Sigmoid colon (tissue), 7 donors: Measurements from ENCODE around the gene BICRA. TPM values are rescaled to one million over a fixed set of nuclear protein-coding genes. Genes with fewer than 3 reads are reported as not detected.

Source experiments
- DNase-seq: peaks from one replicate; pipeline ENCODE4 v3.0.0-alpha.2; 2019
- H3K27ac ChIP-seq, 4 donors: fragments of 200-600 bp; sonication (generic); one replicate each; pipeline ENCODE4 v1.5.1; 2016 to 2019; ENCODE audit warnings: mild to moderate bottlenecking in 1 of 4
- H3K27me3 ChIP-seq, 3 donors: fragments of 200-600 bp; sonication (generic); one replicate each; pipeline ENCODE4 v1.5.1; 2019; ENCODE audit warnings: mild to moderate bottlenecking in 1 of 3
- H3K36me3 ChIP-seq, 4 donors: fragments of 200-600 bp; sonication (generic); one replicate each; pipeline ENCODE4 v1.5.1; 2016 to 2019
- H3K4me1 ChIP-seq, 4 donors: fragments of 200-600 bp; sonication (generic); one replicate each; pipeline ENCODE4 v1.5.1; 2017 to 2019
- H3K4me3 ChIP-seq, 4 donors: fragments of 200-600 bp; sonication (generic); one replicate each; pipeline ENCODE4 v1.5.1; 2017 to 2019; ENCODE audit warnings: mild to moderate bottlenecking in 2 of 4, moderate library complexity in 1 of 4
- H3K9me3 ChIP-seq, 4 donors: fragments of 200-600 bp in 3 of 4; sonication (generic) in 3 of 4; one replicate each; pipeline versions ENCODE4 v1.5.1 to v1.6.1; 2013 to 2019
- EP300 ChIP-seq, 4 donors: sonication (generic); formaldehyde crosslinking; IDR thresholded peaks; one replicate each; pipeline ENCODE4 v1.6.1; 2017; ENCODE audit warnings: antibody characterized with exemption in 4 of 4
- POLR2A ChIP-seq, 2 donors: fragments of 450-650 bp; IDR thresholded peaks; one replicate each; pipeline ENCODE4 v1.6.1; 2016; ENCODE audit warnings: antibody characterized with exemption in 2 of 2, mild to moderate bottlenecking in 2 of 2, moderate library complexity in 2 of 2
- POLR2AphosphoS5 ChIP-seq, 4 donors: sonication (generic); formaldehyde crosslinking; IDR thresholded peaks; one replicate each; pipeline ENCODE4 v1.6.1; 2017; ENCODE audit warnings: antibody characterized with exemption in 4 of 4
- WGBS, 2 donors: extraction: QIAGEN DNeasy Blood & Tissue Kit; methylation state at CpG; one replicate each; pipeline ENCODE4 v1.1.7; 2013; 5-methylcytosine and 5-hydroxymethylcytosine counted together
- intact Hi-C: fragments of 100-400 bp; cut with DNase I; formaldehyde crosslinking; loops from one replicate; pipeline ENCODE4 v1.15.1; 2023
- polyA plus RNA-seq, 3 donors: library from polyadenylated mRNA; stranded (reverse); fragments of 200-250 nt; gene quantifications; one replicate each; pipeline ENCODE4 v1.2.3, GENCODE V29; 2013
- total RNA-seq, 4 donors: library from RNA; depleted of rRNA; stranded (reverse); fragments of >200 nt; gene quantifications; one replicate each; pipeline ENCODE4 v1.1.0, GENCODE V29; 2016
- TF ChIP-seq, protein P1 (sequence below), 4 experiments: fragments of 450-650 bp in 3 of 4; fragments of 200-600 bp in 1 of 4; IDR thresholded peaks; one replicate each; pipeline ENCODE4 v1.5.1; 2016 to 2019; ENCODE audit warnings: antibody characterized with exemption in 4 of 4, mild to moderate bottlenecking in 3 of 4, moderate library complexity in 2 of 4
- donor health status: healthy with polysubstance abuse.
- donor health status: Bipolar disorder and iron deficiency.
- donor health status: healthy.

BICRA gene
- total and polyA plus RNA-seq, 7 donors: 1.8 to 21.6 (median 10.3) TPM

DNA sequence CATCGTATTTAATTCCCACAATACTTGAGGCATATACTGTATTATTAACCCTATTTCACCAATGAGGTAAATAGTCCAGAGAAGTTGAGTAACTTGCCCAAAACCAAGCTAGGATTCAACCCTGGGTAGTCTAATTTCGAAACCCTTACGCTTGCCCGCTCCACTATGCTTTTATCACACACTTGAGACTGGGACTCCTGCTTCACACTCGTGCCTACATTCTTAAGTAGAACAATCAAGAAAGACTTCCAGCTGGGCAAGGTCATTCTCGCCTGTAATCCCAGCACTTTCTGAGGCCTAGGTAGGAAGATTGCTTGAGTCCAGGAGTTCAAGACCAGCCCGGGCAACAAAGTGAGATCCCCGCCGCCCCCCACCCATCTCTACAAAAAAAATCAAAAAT is 39.6 kb upstream of the BICRA start:
- peaks cover 0 to 11% (median 5%) of the 10 kb centered on the region in 4 donors for H3K4me1 ChIP-seq
- TF ChIP-seq POLR2AphosphoS5 (IDR thresholded peaks at IDR 0.05) (no peak), EP300 (IDR thresholded peaks at IDR 0.05) (no peak), POLR2A (IDR thresholded peaks at IDR 0.05) (no peak)
- TF ChIP-seq, protein P1, sequence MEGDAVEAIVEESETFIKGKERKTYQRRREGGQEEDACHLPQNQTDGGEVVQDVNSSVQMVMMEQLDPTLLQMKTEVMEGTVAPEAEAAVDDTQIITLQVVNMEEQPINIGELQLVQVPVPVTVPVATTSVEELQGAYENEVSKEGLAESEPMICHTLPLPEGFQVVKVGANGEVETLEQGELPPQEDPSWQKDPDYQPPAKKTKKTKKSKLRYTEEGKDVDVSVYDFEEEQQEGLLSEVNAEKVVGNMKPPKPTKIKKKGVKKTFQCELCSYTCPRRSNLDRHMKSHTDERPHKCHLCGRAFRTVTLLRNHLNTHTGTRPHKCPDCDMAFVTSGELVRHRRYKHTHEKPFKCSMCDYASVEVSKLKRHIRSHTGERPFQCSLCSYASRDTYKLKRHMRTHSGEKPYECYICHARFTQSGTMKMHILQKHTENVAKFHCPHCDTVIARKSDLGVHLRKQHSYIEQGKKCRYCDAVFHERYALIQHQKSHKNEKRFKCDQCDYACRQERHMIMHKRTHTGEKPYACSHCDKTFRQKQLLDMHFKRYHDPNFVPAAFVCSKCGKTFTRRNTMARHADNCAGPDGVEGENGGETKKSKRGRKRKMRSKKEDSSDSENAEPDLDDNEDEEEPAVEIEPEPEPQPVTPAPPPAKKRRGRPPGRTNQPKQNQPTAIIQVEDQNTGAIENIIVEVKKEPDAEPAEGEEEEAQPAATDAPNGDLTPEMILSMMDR (IDR thresholded peaks at IDR 0.05): no peak
- no peak for DNase-seq
- intact Hi-C loops: no loop called here
- no peaks in the 10 kb centered on the region for H3K36me3 ChIP-seq
- no peaks in the 10 kb centered on the region for H3K9me3 ChIP-seq
- WGBS, 2 donors: 90 to 91% methylated on average over 9 of the region's 9 CpGs
- H3K4me3 ChIP-seq: no peak overlapping the region
- H3K27me3 ChIP-seq: no peaks in the 10 kb centered on the region
- H3K27ac ChIP-seq: no peak overlapping the region

DNA sequence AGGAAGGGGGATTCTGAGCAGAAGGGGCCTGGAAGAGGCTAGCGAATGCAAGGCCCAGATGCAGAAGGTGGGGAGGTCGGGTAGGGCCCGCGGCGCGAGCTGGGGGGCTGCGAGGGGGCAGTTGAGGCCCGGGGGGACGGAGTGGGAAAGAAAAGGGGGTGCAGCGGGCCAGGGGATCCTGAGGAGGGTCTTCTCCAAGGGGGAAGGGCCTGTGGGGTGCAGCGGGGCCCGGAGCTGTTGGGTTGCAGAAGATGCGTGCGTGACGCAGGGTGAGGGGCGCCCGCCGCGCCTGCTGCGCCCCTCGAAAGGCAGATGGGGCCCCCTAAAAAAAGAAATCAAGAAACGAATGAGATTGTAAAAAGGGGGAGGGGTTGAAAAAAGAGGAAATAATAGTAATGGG is 36.3 kb upstream of the BICRA start:
- TF ChIP-seq POLR2AphosphoS5 (IDR thresholded peaks at IDR 0.05) (no peak), POLR2A (IDR thresholded peaks at IDR 0.05) (no peak), EP300 (IDR thresholded peaks at IDR 0.05) (no peak)
- TF ChIP-seq, protein P1 (IDR thresholded peaks at IDR 0.05): no peak
- no peak overlapping the region for H3K27ac ChIP-seq
- no peak for DNase-seq
- WGBS, 2 donors: 69 to 85% methylated on average over 22 of the region's 22 CpGs
- intact Hi-C loops: no loop called here
- no peaks in the 10 kb centered on the region for H3K27me3 ChIP-seq
- H3K9me3 ChIP-seq: no peaks in the 10 kb centered on the region
- H3K4me1 ChIP-seq: peaks cover 0 to 11% (median 5%) of the 10 kb centered on the region in 4 donors
- H3K4me3 ChIP-seq: peak overlapping the region in 2 of 4 donors; percentile 43 to 49
- H3K36me3 ChIP-seq: no peaks in the 10 kb centered on the region

DNA sequence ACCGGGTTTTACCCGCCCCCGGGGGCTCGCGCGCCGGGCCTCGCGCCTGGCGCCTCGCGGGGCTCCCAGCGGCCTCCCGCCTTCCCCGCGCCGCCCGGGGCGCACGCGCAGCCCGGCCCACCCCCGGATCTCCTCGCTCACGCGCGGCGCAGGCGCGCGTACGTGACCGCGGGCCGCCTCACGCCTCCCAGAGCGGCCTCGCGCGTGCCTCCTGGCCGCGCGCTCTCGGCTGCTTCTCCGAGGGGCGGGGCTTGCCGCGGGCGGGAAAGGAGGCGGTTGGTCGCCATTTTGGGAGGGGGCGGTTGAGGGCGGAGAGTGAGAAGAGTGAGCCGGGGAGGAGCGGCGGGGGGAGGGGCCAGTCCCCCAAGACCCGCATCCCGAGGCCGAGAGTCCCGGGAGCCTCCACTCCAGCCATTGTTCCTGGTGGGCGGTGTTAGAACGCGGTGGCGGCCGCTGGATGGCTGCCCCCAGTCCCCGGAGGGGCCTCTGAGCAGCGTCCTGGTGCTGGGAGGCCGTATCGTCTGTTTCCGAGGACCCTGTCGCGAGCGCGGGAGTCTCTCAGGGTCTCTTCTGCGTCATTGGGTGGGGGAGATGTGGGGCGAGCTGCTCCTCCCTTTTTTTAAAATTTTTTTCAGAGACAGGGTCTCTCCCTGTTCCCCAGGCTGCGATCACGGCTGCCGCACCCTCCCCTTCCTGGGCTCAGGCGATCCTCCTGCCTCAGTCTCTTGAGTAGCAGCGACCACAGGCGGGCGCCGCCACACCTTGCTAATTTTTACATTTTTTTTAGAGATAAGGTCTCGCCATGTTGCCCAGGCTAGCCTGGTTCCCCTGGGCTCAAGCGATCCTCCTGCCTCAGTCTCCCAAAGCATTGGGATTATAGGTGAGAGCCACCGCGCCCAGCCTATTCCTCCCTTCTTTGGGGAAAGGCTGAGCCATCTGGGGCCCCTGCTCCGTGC is 35.6 kb upstream of the BICRA start, which contains the start of gene ZNF541:
TSS of gene ZNF541 (minus strand) at position 78 of the 956 bp plus-strand sequence. CDS start 17,292 bp downstream, outside the sequence.
- DNase-seq: peak; percentile 73

DNA sequence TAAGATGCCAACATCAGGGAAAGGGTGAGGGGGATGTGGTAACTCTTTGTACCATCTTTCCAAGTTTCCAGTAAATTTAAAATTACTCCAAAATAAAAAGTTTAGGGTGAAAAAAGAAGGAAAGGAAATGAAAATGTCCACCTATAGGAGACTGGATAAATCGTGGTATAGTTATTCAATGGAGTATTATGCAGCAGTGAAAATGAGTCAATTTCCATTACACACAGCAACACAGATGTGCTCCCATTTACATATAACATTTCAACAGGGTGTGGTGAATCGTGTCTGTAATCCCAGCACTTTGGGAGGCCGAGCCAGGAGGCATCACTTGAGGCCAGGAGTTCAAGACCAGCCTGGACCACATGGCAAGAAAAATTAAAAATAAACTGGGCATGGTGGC is 28.5 kb upstream of the BICRA start:
- no peak for DNase-seq
- H3K9me3 ChIP-seq: no peaks in the 10 kb centered on the region
- no peaks in the 10 kb centered on the region for H3K36me3 ChIP-seq
- H3K27ac ChIP-seq: no peak overlapping the region
- 91 to 92% methylated on average over 3 of the region's 3 CpGs for WGBS, 2 donors
- H3K4me1 ChIP-seq: no peaks in the 10 kb centered on the region
- TF ChIP-seq, protein P1 (IDR thresholded peaks at IDR 0.05): no peak
- TF ChIP-seq POLR2A (IDR thresholded peaks at IDR 0.05) (no peak), POLR2AphosphoS5 (IDR thresholded peaks at IDR 0.05) (no peak), EP300 (IDR thresholded peaks at IDR 0.05) (no peak)
- no peaks in the 10 kb centered on the region for H3K27me3 ChIP-seq
- no peak overlapping the region for H3K4me3 ChIP-seq
- intact Hi-C loops: no loop called here

More for the DNA sequence above, 35.6 kb upstream of the BICRA start, which contains the start of gene ZNF541:
- Histone ChIP-seq H3K4me1 (peaks cover 0 to 11% (median 5%) of the 10 kb centered on the region in 4 donors), H3K4me3 (peak within 1 kb of the TSS; percentile 8 to 49 (median 44)), H3K36me3 (no peaks in the 10 kb centered on the region), H3K9me3 (no peaks in the 10 kb centered on the region), H3K27me3 (no peaks in the 10 kb centered on the region), H3K27ac (peak within 1 kb of the TSS in 3 of 4 donors; percentile 41 to 43 (median 42))
- TF ChIP-seq, protein P1 (IDR thresholded peaks at IDR 0.05): no peak
- intact Hi-C loops: no loop called here
- 20 to 50% methylated on average over 89 of the region's 89 CpGs for WGBS, 2 donors
